ENCODE measurements around the gene KRABD2.
"Not testable (repeated sequence)": the region's sequence is repeated elsewhere in the genome, so short reads cannot be mapped to it uniquely, and the experiment has no call there.

Gene KRABD2

GRCh38 chr17:8360260-8360659 is 16.2 kb downstream of the KRABD2 start:
- Mint-ChIP-seq H3K4me1 (ENCODE audit: low read depth) (peaks cover 10% of the 10 kb centered on the region), H3K4me3 (no peak overlapping the region), H3K36me3 (ENCODE audit: insufficient read depth) (no peaks in the 10 kb centered on the region), H3K27me3 (ENCODE audit: low read depth) (no peaks in the 10 kb centered on the region), H3K9me3 (no peaks in the 10 kb centered on the region)
- DNase-seq (no peak), ATAC-seq (no peak)

- DNase-seq (no peak), ATAC-seq (no peak)
- H3K9me3 Mint-ChIP-seq, result no peaks in the 10 kb centered on the region
- H3K27me3 Mint-ChIP-seq (ENCODE audit: low read depth), result no peaks in the 10 kb centered on the region
- no peak overlapping the region for H3K4me3 Mint-ChIP-seq
- H3K4me1 Mint-ChIP-seq (ENCODE audit: low read depth), result peaks cover 10% of the 10 kb centered on the region
- no peaks in the 10 kb centered on the region for H3K36me3 Mint-ChIP-seq (ENCODE audit: insufficient read depth)
Observed at GRCh38 chr17:8359769-8360168, 16.7 kb downstream of the KRABD2 start.

DNA sequence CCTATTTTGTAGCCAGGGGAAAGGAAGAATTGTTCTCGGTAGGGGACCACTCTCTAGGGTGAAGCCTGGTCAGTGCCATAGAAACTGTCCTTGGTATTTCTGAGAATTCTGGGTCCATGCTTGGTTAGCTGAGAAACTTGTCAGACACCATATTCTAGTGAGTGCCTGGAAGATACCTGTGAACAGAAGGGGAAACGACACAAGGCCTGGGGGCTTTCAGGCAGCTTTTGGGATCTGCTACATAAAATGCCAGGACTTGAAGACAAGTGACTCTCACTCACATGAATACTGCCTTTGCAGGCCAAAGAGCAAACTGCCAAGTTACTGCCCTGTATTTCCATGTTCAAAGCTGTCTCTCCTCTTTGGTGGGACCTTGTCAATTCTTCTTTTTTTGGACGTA is 18.6 kb downstream of the KRABD2 start:
- ATAC-seq (no peak), DNase-seq (no peak)
- Mint-ChIP-seq H3K36me3 (ENCODE audit: insufficient read depth) (no peaks in the 10 kb centered on the region), H3K27me3 (ENCODE audit: low read depth) (no peaks in the 10 kb centered on the region), H3K4me1 (ENCODE audit: low read depth) (peaks cover 10% of the 10 kb centered on the region), H3K9me3 (no peaks in the 10 kb centered on the region), H3K4me3 (no peak overlapping the region)

DNA sequence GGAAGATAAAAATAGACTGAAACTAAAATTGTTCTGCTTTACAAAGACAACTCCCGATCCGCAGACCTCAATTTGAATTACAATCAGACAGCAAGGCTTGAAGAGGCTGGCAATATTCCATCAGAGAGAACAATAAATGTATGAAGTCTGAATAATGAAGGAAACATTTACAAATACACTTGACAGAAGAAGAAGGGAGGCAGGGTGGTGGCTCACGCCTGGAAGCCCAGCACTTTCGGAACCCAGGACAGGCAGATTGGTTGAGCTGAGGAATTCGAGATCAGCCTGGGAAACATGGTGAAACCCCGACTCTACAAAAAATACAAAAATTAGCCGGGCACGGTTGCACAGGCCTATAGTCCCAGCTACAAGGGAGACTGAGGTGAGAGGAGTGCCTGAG is 22.3 kb downstream of the KRABD2 start:
- DNase-seq (no peak), ATAC-seq (no peak)
- no peak overlapping the region for H3K4me3 Mint-ChIP-seq
- no peaks in the 10 kb centered on the region for H3K4me1 Mint-ChIP-seq (ENCODE audit: low read depth)
- H3K36me3 Mint-ChIP-seq (ENCODE audit: insufficient read depth), result no peaks in the 10 kb centered on the region
- H3K9me3 Mint-ChIP-seq, result no peaks in the 10 kb centered on the region
- peaks cover 8% of the 10 kb centered on the region for H3K27me3 Mint-ChIP-seq (ENCODE audit: low read depth)

GRCh38 chr17:8353736-8354135 is 22.8 kb downstream of the KRABD2 start:
- no peaks in the 10 kb centered on the region for H3K4me1 Mint-ChIP-seq (ENCODE audit: low read depth)
- H3K9me3 Mint-ChIP-seq, result no peaks in the 10 kb centered on the region
- H3K36me3 Mint-ChIP-seq (ENCODE audit: insufficient read depth), result no peaks in the 10 kb centered on the region
- H3K27me3 Mint-ChIP-seq (ENCODE audit: low read depth), result peaks cover 8% of the 10 kb centered on the region
- ATAC-seq (no peak), DNase-seq (no peak)
- no peak overlapping the region for H3K4me3 Mint-ChIP-seq

DNA sequence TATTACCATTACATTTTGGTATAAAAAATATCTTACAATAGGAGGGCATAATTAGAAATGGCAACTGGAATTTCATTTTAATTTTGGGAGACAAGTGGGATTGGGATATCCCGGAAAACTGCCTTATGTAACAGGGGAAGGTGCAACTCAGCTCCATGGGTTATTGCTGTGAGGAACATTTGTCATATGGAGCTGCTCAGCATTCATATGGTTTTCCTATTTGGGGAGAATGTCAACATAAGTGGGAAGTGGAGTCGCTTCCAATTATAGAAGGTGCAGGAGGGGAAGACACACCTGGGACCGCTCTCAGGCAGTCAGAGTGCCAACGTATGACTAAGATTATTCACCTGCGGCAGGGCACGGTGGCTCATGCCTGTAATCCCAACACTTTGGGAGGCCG is 26.2 kb downstream of the KRABD2 start:
- Mint-ChIP-seq H3K4me1 (ENCODE audit: low read depth) (no peaks in the 10 kb centered on the region), H3K9me3 (no peaks in the 10 kb centered on the region), H3K4me3 (no peak overlapping the region), H3K27me3 (ENCODE audit: low read depth) (peaks cover 30% of the 10 kb centered on the region), H3K36me3 (ENCODE audit: insufficient read depth) (no peaks in the 10 kb centered on the region)
- no peak for DNase-seq
- no peak for ATAC-seq

- peaks cover 30% of the 10 kb centered on the region for H3K27me3 Mint-ChIP-seq (ENCODE audit: low read depth)
- not testable (repeated sequence) for H3K36me3 Mint-ChIP-seq (ENCODE audit: insufficient read depth); DNase-seq; H3K4me1 Mint-ChIP-seq (ENCODE audit: low read depth); ATAC-seq; H3K9me3 Mint-ChIP-seq; H3K4me3 Mint-ChIP-seq
Observed at GRCh38 chr17:8347001-8347400, 29.5 kb downstream of the KRABD2 start.

DNA sequence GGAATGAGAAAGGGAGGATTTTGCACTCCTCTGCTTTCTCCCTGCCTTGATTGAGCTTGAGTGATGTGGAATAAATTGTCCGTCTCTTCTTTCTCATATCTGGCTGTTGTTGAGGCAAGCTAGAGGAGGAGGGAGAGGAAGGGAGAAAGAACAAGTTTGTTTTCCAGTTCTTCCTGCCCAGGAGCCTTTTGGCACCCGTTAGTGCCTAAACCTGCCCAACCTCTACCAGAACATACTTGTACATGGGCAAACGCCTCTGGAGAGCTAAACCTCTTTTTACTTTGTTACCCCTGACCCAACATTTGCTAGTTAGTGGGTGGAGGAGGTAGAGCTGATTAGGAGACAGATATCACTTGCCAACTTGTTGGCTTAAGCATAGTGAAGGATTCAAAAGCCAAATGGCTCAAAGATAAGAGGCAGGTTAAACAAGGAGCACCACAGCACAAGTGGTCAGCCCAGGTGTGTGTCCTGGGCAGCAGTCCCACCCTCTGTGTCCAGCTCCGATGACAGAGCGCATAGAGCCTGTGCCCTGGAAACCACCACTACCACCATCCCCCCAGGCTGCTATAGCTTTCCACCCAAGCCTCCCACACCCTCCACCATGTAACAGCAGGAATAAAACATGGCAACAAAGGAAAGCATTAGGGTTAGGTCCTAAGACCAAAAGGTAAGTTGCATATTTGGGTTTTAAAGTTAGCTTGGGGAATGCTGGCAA is 30.4 kb downstream of the KRABD2 start:
- H3K9me3 Mint-ChIP-seq, result no peaks in the 10 kb centered on the region

GRCh38 chr17:8345052-8345690 is 31.3 kb downstream of the KRABD2 start:
- no peak overlapping the region for H3K4me3 Mint-ChIP-seq
- peaks cover 27% of the 10 kb centered on the region for H3K27me3 Mint-ChIP-seq (ENCODE audit: low read depth)
- H3K9me3 Mint-ChIP-seq, result no peaks in the 10 kb centered on the region
- no peak for DNase-seq
- H3K4me1 Mint-ChIP-seq (ENCODE audit: low read depth), result no peaks in the 10 kb centered on the region
- no peaks in the 10 kb centered on the region for H3K36me3 Mint-ChIP-seq (ENCODE audit: insufficient read depth)
- peak in 1 of 2 donors; percentile 25 for ATAC-seq

More for the DNA sequence above, 30.4 kb downstream of the KRABD2 start:
- Mint-ChIP-seq H3K36me3 (ENCODE audit: insufficient read depth) (no peaks in the 10 kb centered on the region), H3K4me3 (no peak overlapping the region), H3K27me3 (ENCODE audit: low read depth) (peaks cover 30% of the 10 kb centered on the region), H3K4me1 (ENCODE audit: low read depth) (no peaks in the 10 kb centered on the region)
- DNase-seq (no peak), ATAC-seq (no peak)

DNA sequence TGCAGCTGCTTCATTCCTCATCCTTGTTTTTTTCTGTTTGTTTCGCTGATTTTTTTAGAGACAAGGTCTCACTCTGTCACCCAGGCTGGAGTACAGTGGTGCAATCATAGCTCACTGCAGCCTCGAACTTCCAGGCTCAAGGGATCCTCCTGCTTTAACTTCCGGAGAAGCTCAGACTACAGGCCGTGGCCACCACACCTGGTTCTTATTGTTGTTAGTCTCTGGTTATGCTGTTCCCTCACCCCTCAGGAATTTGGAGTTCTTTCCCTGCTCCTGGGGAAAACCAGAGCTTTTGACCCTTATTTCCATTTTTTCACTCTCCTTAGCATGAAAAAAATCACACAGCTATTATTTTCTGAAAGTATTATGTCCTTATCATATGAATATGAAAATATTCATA is 35.0 kb downstream of the KRABD2 start:
- ATAC-seq (no peak), DNase-seq (no peak)
- Mint-ChIP-seq H3K27me3 (ENCODE audit: low read depth) (peaks cover 11% of the 10 kb centered on the region), H3K36me3 (ENCODE audit: insufficient read depth) (no peaks in the 10 kb centered on the region), H3K4me3 (no peak overlapping the region), H3K4me1 (ENCODE audit: low read depth) (peaks cover 9% of the 10 kb centered on the region), H3K9me3 (no peaks in the 10 kb centered on the region)

DNA sequence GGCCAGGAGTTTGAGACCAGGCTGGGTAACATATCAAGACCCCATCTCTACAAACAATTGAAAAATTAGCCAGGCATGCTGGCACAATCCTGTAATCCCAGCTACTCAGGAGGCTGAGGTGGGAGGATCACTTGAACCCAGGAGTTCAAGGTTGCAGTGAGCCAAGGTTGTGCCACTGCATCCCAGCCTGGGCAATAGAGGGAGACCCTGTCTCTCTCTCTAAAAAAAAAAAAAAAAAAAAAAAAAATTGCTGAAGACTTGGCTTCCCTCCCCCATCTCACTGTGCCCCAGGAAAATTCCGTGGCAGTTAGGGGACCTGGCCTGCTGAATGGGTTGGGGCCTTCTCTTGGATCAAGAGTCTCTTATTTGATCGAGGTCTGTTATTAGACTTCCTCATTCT is 37.0 kb downstream of the KRABD2 start, which contains the start of gene ODF4:
ODF4 (plus strand) TSS at position 301 of the 400 bp plus-strand sequence. CDS start 212 bp downstream, outside the sequence.
- Mint-ChIP-seq H3K4me1 (ENCODE audit: low read depth) (peaks cover 9% of the 10 kb centered on the region), H3K4me3 (no peak within 1 kb of the TSS)
- ATAC-seq, result no peak

DNA sequence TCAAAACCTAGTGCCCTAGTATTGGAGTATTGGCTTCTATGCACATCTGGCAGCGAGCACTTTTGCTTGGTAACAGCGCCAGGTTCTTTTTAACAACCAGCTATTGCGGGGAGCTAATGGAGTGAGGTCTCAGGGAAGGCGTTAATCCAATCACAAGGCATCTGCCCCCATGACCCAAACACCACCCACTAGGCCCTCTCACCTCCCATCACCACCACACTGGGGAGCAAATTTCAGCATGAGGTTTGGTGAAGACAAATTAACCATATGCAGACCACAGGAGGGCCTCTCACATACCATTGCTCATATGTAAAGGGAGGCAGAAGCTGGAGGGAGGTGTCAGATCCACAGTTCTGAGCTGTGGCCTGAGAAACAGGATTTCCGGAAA is 37.8 kb downstream of the KRABD2 start:
- no peak for ATAC-seq
- peaks cover 2% of the 10 kb centered on the region for H3K27me3 Mint-ChIP-seq (ENCODE audit: low read depth)
- H3K9me3 Mint-ChIP-seq, result no peaks in the 10 kb centered on the region
- peaks cover 9% of the 10 kb centered on the region for H3K4me1 Mint-ChIP-seq (ENCODE audit: low read depth)
- H3K4me3 Mint-ChIP-seq, result no peak overlapping the region
- no peaks in the 10 kb centered on the region for H3K36me3 Mint-ChIP-seq (ENCODE audit: insufficient read depth)
- no peak for DNase-seq

More for the DNA sequence above, 37.0 kb downstream of the KRABD2 start, which contains the start of gene ODF4:
- peaks cover 2% of the 10 kb centered on the region for H3K27me3 Mint-ChIP-seq (ENCODE audit: low read depth)
- H3K36me3 Mint-ChIP-seq (ENCODE audit: insufficient read depth), result no peaks in the 10 kb centered on the region
- no peak for DNase-seq
- H3K9me3 Mint-ChIP-seq, result no peaks in the 10 kb centered on the region

DNA sequence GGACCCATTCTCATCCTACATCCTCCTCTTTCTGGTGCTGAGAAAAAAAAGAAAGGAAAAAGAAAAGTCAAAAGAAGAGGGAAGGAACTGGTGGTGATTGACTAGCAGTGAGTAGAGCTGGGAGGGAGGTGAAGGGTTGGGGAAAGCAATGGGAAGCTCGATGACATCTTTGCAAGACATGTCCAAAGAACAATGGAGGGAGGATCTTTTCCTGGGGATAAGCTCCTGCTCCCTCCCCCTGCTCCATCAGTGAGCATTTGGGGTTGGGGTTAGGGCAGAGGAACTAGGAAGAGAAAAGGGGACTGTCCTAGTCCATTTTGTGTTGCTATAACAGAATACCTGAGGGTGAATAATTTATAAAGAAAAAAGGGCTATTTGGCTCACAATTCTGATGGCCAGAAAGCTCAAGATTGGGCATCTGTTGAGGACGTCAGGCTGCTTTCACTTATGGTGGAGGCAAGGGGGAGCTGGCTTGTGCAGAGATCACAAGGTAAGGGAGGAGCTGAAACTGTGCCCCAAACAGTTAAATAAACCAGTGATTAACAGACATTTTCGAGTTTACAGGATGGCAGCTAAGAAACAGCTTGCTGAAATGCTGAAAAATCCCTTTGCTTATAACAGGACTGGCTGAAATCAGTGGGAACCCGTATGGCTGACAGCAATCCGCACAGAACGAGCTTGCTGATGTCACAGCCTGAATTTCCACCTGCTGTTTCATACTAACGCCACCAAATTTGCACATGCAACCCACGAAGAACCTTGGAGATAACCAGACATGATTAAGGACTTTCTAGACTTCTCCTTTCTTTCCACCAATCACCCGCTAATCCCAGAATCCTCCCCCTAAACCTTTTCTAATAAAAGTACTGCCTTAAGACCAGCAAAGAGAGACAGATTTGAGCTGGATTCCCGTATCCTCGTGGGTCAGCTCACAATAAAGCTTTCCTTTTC is 38.4 kb downstream of the KRABD2 start:
- peaks cover 2% of the 10 kb centered on the region for H3K27me3 Mint-ChIP-seq (ENCODE audit: low read depth)
- H3K4me3 Mint-ChIP-seq, result no peak overlapping the region
- ATAC-seq (peak in 1 of 2 donors; percentile 27), DNase-seq (no peak)
- no peaks in the 10 kb centered on the region for H3K9me3 Mint-ChIP-seq
- peaks cover 9% of the 10 kb centered on the region for H3K4me1 Mint-ChIP-seq (ENCODE audit: low read depth)
- H3K36me3 Mint-ChIP-seq (ENCODE audit: insufficient read depth), result no peaks in the 10 kb centered on the region

- Mint-ChIP-seq H3K27me3 (ENCODE audit: low read depth) (peaks cover 10% of the 10 kb centered on the region), H3K36me3 (ENCODE audit: insufficient read depth) (no peaks in the 10 kb centered on the region), H3K4me3 (no peak overlapping the region), H3K9me3 (no peaks in the 10 kb centered on the region), H3K4me1 (ENCODE audit: low read depth) (peaks cover 5% of the 10 kb centered on the region)
- ATAC-seq (no peak), DNase-seq (no peak)
Observed at GRCh38 chr17:8333281-8333680, 43.2 kb downstream of the KRABD2 start.
